Middle frontal gyrus (tissue), 1 donor: Measurements from ENCODE around the gene ZNF316.
"Not testable (repeated sequence)": the region's sequence is repeated elsewhere in the genome, so short reads cannot be mapped to it uniquely, and the experiment has no call there.

ENCODE experiments used
- DNase-seq: peaks from one replicate; pipeline ENCODE4 v3.0.0-alpha.2; 2015; ENCODE audit warnings: low spot score; ENCODE audit errors: extremely low spot score

ZNF316 gene

DNA sequence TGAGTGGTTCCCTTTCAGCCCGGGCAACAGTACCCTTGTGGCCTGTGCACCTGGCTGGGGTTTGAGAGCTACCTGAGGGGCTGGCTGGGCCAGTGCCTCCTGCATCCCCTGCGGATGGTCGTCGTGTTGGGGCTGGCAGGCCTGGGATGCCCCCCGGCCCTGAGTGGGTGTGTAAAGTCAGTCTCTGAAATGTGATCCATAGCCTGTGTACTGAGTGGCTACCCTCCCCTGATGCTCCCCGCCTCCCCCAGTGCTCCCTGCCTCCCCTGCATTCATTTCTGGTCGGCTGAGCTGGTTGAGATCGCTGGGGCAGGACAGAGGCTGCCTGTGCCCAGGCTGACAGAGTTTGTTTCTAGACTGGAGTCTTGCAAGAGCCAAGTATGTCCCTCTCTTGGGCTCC lies 9.3 kb downstream of the ZNF316 start:
- no peak for DNase-seq

DNA sequence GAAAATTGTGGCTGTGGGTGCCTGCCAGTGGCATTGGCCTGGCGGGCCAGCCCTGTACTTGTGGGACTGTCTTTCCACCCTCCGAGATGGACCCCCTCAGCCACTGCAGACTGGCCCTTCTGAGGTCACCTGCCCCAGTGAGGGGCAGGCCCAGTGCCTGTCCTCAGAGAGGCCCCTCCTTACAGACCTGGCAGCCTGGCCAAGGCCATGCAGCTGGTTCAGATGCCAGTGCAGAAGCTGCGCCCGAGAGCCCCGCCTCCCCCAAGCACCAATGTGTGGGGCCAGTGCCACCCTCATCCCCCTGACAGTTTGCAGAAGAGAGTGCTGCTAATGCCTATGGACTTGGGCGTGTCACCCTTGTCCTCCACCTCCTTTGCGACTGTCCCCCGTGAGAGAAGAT lies 10.0 kb downstream of the ZNF316 start:
- DNase-seq, result no peak

DNA sequence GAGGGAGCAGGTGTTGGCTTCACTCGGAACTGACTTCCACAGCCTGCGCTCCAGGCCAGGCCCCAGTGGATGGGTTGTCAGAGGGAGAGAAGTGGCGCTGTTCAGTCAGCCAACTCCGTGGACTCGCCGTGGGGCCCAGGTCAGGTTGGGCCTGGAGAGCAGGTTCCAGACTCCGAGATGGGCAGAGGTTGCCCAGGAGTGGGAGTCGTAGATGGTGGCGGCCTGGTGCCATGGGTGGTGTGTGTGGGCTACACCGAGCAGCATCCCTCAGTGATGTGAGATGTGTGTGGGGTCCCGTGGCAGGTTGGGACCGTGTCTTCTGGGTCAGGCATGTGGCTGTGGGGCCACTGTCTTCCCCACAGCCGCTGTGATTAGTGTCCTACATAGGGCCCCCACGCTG lies 10.4 kb downstream of the ZNF316 start:
- no peak for DNase-seq

DNA sequence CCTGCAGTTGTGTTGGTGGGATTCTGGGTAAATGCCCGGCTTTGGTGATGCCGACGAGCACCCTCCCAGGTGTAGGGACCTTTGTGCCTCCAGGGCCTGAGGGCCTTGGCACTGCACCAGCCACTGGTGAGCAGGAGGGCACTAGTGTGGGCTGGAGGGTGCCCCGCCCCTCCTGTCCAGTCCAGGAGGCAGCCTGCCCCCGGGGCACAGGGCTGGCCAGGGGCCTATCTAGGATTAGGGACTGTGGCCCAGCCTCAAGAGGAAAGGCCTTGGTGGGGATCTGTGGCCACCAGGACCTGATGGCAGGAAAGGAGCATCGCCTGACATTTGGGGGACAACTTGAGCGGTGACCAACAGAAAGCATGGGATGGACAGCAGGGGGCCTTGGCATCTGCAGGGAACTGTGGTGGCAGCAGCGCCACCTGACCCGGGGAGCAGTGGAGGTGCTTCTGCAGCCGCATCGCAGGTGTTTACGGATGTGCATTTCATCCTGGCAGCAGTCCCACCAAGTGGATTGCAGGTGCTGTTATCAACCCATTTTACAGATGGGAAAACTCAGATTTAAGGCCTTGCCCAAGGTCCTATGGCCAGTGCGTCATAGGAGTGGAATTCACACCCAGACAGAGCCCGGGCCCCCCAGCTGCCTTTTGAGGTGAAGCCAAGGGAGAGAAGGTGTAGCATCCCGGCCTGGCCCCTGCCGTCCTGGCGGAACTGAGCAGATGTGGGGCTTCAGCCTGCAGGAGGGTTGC lies 11.1 kb downstream of the ZNF316 start:
- no peak for DNase-seq

DNA sequence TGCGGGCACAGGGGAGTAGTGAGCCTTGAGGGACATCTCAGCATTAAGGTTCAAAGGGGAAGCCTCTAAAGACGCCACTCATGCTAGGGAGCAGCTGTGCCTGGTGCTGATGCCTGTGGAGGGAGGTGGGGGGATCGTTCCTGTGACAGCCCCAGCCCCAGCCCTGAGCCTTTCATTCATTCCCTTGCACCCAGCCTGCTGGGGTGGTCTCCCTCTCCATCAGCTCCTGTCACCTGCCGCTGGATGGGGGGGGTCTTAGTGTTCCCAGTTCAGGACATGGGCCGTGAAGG lies 11.6 kb downstream of the ZNF316 start:
- DNase-seq, result no peak

DNA sequence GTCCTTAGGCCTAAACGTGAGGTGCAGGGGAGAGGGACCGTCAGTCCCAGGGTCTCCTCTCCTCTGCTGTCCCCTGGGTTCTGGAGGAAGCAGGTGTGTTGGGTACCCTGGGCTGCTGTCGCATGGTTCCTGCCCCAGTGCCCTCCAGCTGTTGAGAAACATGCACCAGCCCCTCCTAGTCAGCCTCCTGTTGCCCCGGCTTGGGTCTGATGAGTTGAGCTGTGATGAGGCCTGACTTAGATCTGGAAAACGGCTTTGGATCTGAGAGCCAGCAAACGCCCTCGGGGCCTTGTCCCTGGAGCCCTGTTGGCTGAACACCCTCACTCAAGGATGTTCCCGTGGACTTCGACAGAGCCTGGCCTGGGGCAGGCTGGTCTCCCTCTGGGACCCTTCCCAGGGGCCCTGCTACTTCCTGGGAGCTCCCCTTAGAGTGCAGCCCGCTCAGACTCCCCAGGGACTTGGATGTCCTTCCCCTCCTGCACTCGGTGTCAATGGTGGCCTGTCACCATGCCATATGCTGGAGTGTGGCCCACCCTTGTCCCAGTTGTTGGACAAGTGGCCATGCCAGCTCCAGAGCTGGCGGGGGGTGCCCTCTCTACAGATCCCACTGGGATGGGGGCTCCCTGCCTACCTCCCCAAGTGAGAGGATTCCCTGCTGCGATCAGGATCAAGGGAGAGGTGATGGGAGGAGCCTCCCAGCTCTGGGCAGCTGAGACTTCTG lies 12.3 kb downstream of the ZNF316 start:
- DNase-seq, result no peak

DNA sequence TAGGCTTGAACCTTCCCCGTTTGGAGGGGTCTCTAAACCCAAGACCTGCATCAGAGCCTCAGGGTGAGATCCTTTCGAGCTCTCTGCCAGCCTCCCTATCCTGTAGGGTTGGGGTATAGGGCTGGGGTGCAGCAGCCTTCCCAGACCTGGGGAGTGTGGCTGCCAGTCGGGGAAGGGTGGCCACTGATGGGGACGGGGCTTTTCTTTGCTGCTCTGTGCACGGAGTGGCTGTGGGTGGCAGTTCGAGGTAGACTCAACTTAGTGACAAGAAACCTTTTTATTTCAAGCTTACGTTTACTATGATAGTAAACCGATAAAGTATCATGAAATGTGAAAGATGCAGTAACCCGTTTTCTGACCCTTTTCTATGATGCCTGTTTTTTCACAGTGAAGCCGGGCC lies 13.0 kb downstream of the ZNF316 start:
- DNase-seq, result no peak

DNA sequence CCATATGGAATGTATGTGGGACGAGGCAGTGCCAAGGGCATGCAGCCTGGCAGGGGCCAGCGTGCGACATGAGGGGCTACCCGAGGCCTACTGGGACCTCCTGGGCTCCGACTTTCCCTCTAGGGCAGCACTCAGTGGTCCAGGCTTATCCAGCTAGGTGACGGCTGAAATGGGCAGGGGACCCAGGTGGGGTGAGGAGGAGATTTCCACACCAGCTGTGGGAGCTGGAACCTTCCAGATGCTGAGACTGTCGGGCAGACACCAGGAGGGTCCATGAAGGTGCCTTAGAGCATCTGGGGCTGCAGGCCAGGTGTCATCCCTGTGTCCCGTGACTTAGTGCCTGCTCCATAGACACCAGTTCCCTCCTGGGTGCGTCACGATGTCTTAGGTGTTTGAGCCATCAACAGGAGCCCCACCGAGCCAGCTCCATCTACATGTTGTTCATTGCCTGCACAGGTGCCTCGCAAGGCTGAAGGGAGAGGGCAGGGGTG lies 13.4 kb downstream of the ZNF316 start:
- no peak for DNase-seq

DNA sequence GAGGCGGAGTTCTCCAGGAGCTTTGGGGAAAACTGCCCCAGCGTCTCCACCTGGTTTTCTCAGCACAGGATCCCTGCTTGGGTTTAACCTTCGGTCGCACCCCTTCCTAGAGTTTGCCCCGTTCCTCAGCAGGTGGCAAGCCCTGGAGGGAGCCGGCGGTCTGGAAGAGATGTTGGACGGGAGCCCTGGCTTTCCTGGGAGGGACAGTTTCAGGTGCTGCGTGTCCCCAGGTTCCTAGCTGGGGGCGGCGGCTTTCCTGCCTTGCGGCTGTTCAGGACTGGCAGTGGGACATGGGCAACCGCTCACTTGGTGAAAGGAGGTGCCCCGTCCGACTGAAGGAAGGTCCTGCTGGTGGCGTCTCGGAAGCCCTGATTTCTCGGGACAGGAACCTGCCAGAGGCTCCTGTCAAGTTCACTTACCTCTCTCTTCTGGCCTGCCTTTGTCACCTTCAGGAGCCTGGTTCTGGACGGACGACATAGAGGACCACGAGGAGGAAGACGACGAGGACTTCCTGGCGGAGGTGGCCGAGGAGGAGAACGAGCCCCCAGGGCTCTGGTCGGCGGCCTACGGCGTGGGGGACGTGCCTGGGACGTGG lies 14.8 kb downstream of the ZNF316 start:
- no peak for DNase-seq

DNA sequence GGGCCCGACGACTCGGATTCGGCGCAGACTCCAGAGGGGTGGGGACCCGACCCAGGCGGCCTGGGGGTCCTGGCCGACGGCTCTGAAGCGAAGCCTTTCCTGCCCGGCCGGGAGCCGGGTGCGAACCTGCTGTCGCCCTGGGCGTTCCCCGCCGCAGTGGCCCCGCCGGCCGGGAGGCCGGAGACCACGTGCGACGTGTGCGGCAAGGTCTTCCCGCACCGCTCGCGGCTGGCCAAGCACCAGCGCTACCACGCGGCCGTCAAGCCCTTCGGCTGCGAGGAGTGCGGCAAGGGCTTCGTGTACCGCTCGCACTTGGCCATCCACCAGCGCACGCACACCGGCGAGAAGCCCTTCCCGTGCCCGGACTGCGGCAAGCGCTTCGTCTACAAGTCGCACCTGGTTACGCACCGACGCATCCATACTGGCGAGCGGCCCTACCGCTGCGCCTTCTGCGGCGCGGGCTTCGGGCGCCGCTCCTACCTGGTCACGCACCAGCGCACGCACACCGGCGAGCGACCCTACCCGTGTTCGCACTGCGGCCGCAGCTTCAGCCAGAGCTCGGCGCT lies 15.4 kb downstream of the ZNF316 start:
- no peak for DNase-seq

DNA sequence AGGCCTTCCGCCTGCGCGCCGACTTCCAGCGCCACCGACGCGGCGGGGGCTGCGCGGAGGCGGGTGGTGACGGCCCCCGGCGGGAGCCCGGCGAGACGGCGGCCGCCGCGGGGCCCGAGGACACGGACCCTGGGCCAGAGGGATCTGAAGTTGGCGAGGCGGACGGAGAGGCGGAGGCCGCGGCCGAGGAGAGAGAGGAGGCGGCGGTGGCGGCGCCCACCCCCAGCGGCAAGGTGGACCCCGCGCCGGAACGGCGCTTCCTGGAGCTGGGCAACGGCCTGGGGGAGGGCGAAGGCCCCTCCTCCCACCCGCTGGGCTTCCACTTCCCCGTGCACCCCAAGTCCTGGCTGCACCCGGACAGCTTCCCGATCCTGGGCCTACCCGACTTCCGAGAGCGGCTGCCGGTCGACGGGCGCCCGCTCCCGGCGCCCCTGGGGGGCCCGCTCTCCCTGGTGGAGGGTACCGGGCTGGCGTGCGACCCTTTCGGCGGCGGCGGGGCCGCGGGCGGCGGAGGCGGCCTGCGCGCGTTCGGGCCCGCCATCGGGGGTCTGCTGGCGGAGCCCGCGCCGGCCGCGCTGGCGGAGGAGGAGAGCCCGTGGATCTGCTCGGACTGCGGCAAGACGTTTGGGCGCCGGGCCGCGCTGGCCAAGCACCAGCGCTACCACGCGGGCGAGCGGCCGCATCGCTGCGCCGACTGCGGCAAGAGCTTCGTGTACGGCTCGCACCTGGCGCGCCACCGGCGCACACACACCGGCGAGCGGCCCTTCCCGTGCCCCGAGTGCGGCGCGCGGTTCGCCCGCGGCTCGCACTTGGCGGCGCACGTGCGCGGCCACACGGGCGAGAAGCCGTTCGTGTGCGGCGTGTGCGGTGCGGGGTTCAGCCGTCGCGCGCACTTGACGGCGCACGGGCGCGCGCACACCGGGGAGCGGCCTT lies 16.2 kb downstream of the ZNF316 start:
- DNase-seq, result no peak

DNA sequence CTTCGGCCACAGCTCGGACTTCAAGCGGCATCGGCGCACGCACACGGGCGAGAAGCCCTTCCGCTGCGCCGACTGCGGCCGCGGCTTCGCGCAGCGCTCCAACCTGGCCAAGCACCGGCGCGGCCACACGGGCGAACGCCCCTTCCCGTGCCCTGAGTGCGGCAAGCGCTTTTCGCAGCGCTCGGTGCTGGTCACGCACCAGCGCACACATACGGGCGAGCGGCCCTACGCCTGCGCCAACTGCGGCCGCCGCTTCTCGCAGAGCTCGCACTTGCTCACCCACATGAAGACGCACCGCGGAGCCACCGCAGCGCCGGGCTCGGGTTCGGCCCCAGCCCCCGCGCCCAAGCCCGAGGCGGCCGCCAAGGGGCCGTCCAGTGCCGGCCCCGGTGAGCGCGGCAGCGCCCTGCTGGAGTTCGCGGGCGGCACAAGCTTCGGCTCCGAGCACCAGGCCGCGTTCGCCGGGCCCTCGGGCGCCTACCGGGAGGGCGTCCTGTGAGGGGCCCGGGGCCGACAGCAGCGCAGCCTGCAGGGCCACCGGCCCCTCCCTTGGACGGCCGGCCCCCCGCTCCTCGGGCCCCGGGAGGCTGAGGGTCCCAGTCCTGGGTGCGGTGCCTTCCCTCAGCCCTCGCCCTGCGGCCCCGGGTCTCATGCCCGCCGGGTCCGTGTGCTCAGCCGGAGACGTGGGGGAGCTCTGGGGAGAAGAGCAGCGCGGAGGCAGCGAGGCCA lies 17.2 kb downstream of the ZNF316 start:
- no peak for DNase-seq

DNA sequence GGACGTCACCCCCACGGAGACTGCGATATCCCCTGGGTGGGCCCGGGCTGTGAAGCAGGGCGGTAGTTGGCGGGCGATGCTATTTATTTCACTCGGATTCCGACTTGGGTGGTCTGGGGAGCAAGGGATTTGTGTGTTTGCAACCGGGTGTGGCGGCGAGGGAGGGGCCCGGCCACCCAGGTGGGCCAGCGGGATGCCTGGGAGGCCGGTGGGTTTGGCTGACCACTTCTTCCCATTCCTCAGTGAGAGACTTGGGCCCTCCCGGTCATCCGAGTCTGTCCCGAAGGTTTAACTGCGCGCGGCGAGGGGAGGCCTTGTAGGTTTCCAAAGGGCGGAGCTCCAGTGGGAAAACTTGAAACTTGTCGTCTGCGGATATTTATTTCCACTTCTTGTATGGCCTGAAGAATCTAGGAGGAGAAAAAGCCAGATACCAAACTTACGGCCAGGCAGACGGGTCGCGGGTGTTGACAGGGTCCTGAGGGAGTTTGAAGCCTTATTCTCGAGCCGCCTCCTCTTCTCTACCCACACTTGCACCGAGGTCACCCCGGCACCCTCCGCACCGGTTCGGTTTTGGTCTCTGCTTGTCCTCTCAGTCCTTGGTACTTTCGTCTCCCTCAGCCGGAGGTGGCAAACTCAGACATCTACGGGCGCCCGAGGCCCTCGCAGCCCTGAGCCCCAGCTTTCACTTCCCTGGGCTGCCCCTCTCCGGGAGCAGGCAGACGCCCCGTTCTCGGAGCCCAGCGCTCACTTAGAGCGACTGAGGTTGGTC lies 17.9 kb downstream of the ZNF316 start:
- DNase-seq, result no peak

DNA sequence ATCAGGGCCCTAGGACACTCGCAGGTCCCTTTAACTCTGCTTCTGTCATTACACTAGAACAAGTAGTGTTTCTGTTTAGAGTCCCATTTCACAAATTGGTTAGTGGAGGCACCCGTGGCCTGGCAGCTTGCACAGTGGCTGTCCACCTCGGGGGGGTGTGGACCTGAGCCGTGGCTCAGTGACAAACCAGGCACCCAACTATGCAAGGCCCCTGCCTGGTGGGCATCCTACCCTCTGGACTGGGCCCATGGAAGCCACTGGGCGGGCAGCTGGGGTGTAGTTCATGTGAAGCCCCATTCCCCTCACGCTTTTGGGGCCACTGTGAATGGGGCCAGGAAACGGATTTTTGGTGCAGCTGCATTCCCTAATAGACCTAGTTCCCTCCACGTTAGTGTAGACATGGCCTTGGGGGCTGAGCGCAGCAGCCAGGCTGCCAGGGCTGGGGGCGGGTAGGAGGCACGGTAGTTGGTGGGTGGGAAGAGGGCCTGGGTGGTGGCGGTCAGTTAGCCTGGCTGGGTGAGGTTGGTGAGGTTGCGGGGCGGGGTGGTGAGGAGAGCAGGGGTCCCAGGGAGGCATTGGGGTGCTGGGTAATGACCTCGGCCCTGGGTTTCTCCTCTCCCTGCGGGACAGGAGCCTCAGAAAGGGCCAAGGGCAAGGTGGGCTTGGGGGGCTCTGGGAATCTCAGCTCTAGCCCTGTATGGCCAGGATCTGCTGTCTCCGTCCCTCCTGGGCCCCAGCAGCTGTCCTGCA lies 18.7 kb downstream of the ZNF316 start:
- DNase-seq, result no peak

DNA sequence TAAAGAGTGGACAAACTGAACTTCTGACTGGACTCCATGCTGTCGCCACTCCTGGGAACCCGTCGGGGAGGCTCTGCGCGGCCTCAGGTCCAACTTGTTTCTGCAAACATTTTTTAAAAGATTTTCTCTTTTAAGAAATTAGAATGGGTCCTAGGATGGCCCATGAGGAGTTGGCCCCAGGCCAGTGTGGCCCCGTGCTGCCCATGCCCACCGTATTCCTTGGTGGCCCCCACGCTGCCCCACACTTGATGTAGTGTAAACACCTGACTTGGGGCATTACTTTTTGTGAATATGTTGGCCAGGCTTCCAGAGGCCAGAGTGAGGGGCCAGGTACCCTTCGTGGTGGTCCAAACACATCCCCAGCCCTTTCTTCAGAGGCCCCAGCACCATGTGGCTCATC lies 19.3 kb downstream of the ZNF316 start:
- DNase-seq, result no peak

DNA sequence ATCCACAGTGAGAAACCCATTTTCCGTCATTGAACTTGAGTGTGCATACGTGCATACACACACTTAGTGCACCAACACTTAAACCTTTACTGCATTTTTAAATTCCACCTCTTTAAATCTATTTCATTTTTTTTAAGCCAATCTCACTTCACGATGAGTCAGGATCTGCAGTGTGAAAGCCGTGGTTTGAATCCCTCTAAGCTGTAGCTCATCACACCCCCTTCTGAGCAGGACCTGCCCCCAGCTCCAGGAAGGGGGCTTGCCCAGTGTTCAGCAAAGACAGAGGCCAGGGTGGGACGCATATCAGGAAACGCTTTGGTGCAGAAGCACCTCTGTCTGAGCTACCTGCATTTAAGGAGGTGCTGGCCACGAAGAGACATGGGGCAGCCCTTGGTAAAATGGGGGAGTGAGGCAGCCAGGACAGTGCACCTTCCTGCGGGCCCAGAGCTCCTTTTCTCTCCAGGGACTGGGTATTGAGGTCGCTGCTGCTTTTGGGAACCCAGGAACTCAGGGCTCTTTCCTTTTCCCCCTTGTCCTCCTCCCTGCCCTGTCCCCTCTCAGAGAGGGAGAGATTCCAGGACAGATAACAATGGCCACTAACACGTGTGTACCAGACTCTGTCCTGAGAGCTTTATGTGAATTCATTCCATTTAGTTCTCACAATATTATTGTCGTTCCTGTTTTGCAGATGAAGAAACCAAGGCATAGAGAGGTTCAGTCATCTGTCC lies 21.7 kb downstream of the ZNF316 start:
- no peak for DNase-seq

DNA sequence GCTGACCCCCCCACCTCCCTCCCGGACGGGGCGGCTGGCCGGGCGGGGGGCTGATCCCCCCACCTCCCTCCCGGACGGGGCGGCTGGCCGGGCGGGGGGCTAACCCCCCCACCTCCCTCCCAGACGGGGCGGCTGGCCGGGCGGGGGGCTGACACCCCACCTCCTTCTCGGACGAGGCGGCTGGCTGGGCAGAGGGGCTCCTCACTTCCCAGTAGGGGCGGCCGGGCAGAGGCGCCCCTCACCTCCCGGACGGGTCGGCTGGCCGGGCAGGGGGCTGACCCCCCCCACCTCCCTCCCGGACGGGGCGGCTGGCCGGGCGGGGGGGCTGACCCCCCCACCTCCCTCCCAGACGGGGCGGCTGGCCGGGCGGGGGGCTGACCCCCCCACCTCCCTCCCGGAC lies 33.7 kb downstream of the ZNF316 start:
- not testable (repeated sequence) for DNase-seq

DNA sequence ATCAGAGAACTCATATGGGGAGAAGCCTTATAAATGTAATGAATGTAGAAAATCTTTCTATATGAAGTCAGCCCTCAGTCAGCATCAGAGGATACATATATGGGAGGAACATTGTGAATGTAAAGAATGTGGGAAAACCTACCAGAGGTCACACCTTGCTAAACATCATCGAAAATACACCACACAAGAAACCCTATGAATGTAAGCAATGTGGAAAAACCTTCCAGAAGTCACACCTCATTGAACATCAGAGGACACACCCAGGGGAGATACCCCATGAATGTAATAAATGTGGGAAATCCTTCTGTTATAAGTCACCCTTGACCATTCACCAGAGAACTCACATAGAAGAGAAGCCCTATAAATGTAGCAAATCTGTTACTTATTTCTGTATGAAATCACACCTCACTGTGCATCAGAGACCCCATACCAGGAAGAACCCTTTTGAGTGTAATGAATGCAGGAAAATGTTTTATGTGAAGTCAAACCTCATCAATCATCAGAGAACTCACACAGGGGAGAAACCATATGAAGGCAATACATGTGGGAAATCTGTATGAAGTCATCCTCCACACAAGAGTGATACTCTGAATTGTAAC lies 38.8 kb downstream of the ZNF316 start:
- no peak for DNase-seq
